DND-41 (cell line): ENCODE results near the gene PCDH1.

Experiments
- ATAC-seq: fragments of 200-7000 bp; cut with Tn5 transposase; 3 replicates; pipeline ENCODE4 v1.9.1; 2021; ENCODE audit warnings: low read depth; ENCODE audit not compliant: insufficient read depth
- DNase-seq: peaks from one replicate; pipeline ENCODE4 v3.0.0-alpha.2; 2020
- H2AFZ ChIP-seq: 2 replicates; pipeline ENCODE4 v1.6.0; 2012; ENCODE audit warnings: low read depth, low read length
- H3K27ac ChIP-seq: 2 replicates; pipeline ENCODE4 v1.5.1; 2012; ENCODE audit warnings: low read length, inconsistent platforms
- H3K27me3 ChIP-seq: fragments of 200-600 bp; sonication (generic); 2 replicates; pipeline ENCODE4 v1.6.0; 2012; ENCODE audit warnings: low read length, mild to moderate bottlenecking, inconsistent platforms; ENCODE audit not compliant: insufficient read depth, poor library complexity
- H3K36me3 ChIP-seq: 2 replicates; pipeline ENCODE4 v1.5.1; 2012; ENCODE audit warnings: low read length, inconsistent platforms; ENCODE audit not compliant: insufficient read depth
- H3K4me1 ChIP-seq: 2 replicates; pipeline ENCODE4 v1.5.1; 2012; ENCODE audit warnings: mild to moderate bottlenecking, low read length; ENCODE audit not compliant: insufficient read depth
- H3K4me2 ChIP-seq: 2 replicates; pipeline ENCODE4 v1.6.0; 2012; ENCODE audit warnings: mild to moderate bottlenecking, moderate library complexity, low read length, inconsistent platforms; ENCODE audit not compliant: insufficient read depth
- H3K4me3 ChIP-seq, 2 experiments: fragments of 200-600 bp in 1 of 2; shearing (Covaris generic) in 1 of 2; 2 replicates each; pipeline ENCODE4 v1.5.1; 2012 to 2016; ENCODE audit warnings: inconsistent platforms in 2 of 2, low read length in 2 of 2, mild to moderate bottlenecking in 2 of 2, low read depth in 1 of 2, moderate library complexity in 1 of 2
- H3K79me2 ChIP-seq: 2 replicates; pipeline ENCODE4 v1.6.0; 2012; ENCODE audit warnings: low read length, inconsistent platforms; ENCODE audit not compliant: insufficient read depth
- H3K9ac ChIP-seq: 2 replicates; pipeline ENCODE4 v1.6.0; 2012; ENCODE audit warnings: low read depth, mild to moderate bottlenecking, inconsistent platforms, low read length, moderate library complexity
- H3K9me3 ChIP-seq: 2 replicates; pipeline ENCODE4 v1.5.1; 2012; ENCODE audit warnings: low read length, moderate library complexity, mild to moderate bottlenecking, inconsistent platforms; ENCODE audit not compliant: insufficient read depth, severe bottlenecking
- H4K20me1 ChIP-seq: 2 replicates; pipeline ENCODE4 v1.6.0; 2012; ENCODE audit warnings: low read length; ENCODE audit not compliant: insufficient read depth
- CTCF ChIP-seq: IDR thresholded peaks from 2 replicates; pipeline ENCODE4 v1.5.1; 2012; ENCODE audit warnings: borderline replicate concordance, low read length, moderate library complexity, mild to moderate bottlenecking; ENCODE audit not compliant: poor library complexity, severe bottlenecking; ENCODE audit errors: extremely low read depth
- EZH2 ChIP-seq: IDR thresholded peaks from 3 replicates; pipeline ENCODE4 v1.6.1; 2012; ENCODE audit warnings: borderline replicate concordance, low read depth, mild to moderate bottlenecking, moderate library complexity, low read length, inconsistent platforms; ENCODE audit not compliant: severe bottlenecking

PCDH1 gene

GRCh38 chr5:141844414-141845097 is 33.7 kb downstream of the PCDH1 start:
- H3K4me1 ChIP-seq, result peaks cover 10% of the 10 kb centered on the region
- H3K4me3 ChIP-seq, result no peak overlapping the region
- no peaks in the 10 kb centered on the region for H3K36me3 ChIP-seq
- H4K20me1 ChIP-seq, result no peaks in the 10 kb centered on the region
- DNase-seq, result no peak
- no peaks in the 10 kb centered on the region for H3K79me2 ChIP-seq
- TF ChIP-seq CTCF, result no peak
- TF ChIP-seq EZH2, result no peak
- H3K4me2 ChIP-seq, result no peak overlapping the region
- H3K9me3 ChIP-seq, result no peaks in the 10 kb centered on the region
- no peak overlapping the region for H3K9ac ChIP-seq
- no peak overlapping the region for H3K27ac ChIP-seq
- no peak overlapping the region for H2AFZ ChIP-seq
- ATAC-seq, result no peak
- H3K27me3 ChIP-seq, result peaks cover 3% of the 10 kb centered on the region

- Histone ChIP-seq H2AFZ (no peak overlapping the region), H3K4me3 (no peak overlapping the region), H3K27me3 (peaks cover 3% of the 10 kb centered on the region), H3K9ac (no peak overlapping the region), H3K4me2 (no peak overlapping the region), H3K27ac (no peak overlapping the region), H3K9me3 (no peaks in the 10 kb centered on the region), H3K79me2 (no peaks in the 10 kb centered on the region), H4K20me1 (no peaks in the 10 kb centered on the region), H3K4me1 (peaks cover 1% of the 10 kb centered on the region), H3K36me3 (no peaks in the 10 kb centered on the region)
- DNase-seq (no peak), ATAC-seq (no peak)
- TF ChIP-seq EZH2, result no peak
- no peak for TF ChIP-seq CTCF
Measured at GRCh38 chr5:141843156-141843927, 34.9 kb downstream of the PCDH1 start.

DNA sequence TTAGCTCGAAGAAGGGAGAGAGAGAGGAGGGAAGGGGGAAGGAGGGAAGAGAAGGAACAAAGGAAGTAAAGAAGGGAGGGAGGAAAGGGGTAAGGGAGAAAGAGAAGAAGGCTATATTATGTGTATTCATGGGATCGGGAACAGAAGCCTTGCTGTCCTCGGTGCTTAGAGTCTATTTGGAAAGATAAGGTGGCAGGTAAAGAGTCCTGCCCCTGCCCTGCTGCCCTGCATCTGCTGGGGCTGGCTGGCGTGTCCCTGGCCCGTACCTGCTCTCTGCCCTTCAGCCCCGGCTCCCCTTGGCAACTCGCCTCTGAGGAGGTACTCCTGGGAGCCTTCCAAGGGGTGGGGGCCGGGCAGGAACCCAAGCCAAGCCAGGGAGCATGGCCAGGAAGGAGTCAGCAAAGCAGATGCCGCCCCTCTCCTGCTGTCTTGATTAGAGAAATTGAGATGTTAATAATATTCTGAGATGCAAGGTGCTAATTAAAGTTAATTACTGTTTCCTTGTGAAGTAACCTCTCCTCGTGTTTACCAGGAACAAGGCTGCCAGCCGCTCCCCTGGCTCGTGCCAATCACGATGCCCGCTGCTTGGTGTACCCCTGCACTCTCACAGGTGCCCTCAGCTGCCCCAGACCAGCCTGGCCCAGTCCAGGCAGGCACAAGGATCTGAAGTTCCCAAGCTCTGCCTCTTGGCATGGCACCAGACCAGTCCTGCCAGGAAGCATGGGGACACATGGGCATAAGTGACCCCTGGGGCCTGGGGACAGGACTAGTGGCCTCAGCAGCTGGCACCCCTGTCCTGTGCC is 36.6 kb downstream of the PCDH1 start:
- DNase-seq (no peak), ATAC-seq (no peak)
- H3K9me3 ChIP-seq, result no peaks in the 10 kb centered on the region
- no peak for TF ChIP-seq EZH2
- TF ChIP-seq CTCF, result no peak
- H3K4me2 ChIP-seq, result no peak overlapping the region
- peaks cover 3% of the 10 kb centered on the region for H3K27me3 ChIP-seq
- no peaks in the 10 kb centered on the region for H3K36me3 ChIP-seq
- H2AFZ ChIP-seq, result no peak overlapping the region
- no peak overlapping the region for H3K27ac ChIP-seq
- no peaks in the 10 kb centered on the region for H3K4me1 ChIP-seq
- H3K9ac ChIP-seq, result no peak overlapping the region
- no peak overlapping the region for H3K4me3 ChIP-seq
- H3K79me2 ChIP-seq, result no peaks in the 10 kb centered on the region
- no peaks in the 10 kb centered on the region for H4K20me1 ChIP-seq
